Head of caudate nucleus (tissue), 42 donors: ENCODE measurements around the gene ZIC1.

Experiments used
- DNase-seq, 42 donors: peaks; one replicate each; pipeline versions ENCODE4 v3.0.0 to v3.0.0-alpha.2; 2020 to 2021; ENCODE audit warnings: mixed read lengths in 7 of 42
- intact Hi-C: fragments of 100-400 bp; cut with DNase I; formaldehyde crosslinking; loops from one replicate; pipeline ENCODE4 v1.15.0; 2022

Gene ZIC1

DNA sequence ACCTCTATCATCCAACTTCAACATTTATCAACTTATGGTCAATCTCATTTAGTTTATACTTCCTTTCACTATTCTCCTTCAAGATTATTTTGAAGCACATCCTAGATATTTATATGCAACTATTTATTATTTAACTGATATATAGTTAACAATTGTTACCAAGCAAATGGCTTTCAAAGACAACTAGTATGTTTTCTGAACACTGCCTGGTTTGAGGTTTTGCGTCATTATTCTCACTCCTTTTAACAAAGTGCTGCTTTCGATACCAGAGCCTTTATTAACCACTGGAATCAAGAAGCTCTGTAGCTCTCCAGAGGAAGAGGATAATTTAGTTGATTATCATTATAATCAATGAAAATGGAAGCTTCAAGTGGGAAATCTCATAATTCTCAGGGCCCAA lies 19.6 kb downstream of the ZIC1 start:
- no peak for DNase-seq
- intact Hi-C loops = no loop called here

DNA sequence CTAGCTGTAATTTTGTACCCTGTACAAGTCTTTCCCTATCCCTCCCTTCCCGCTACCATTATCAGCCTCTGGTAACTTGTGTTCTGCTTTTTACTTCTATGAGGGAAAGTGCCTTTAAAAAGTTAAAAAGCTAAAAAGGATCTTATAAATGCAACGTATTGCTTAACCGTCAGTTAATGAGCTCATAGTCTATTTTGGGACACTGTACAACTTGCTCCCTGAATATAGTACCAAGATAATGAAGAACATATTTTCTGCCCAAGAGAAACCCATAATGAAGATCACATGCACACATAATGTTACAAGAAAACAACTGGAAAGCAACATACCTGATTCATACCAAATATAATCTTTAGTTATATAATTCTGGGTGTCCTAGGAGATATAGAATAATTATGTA lies 22.6 kb downstream of the ZIC1 start:
- DNase-seq = no peak
- intact Hi-C loops = no loop called here

GRCh38 chr3:147447224-147447623 lies 38.1 kb downstream of the ZIC1 start:
- DNase-seq = no peak
- intact Hi-C loops = no loop called here

- DNase-seq = no peak
These were observed 40.5 kb downstream of the ZIC1 start for GRCh38 chr3:147449669-147450068.

GRCh38 chr3:147458995-147459704 lies 50.0 kb downstream of the ZIC1 start:
- DNase-seq = no peak
- intact Hi-C loops = no loop called here

More at GRCh38 chr3:147449669-147450068, 40.5 kb downstream of the ZIC1 start:
- intact Hi-C loops = no loop called here

DNA sequence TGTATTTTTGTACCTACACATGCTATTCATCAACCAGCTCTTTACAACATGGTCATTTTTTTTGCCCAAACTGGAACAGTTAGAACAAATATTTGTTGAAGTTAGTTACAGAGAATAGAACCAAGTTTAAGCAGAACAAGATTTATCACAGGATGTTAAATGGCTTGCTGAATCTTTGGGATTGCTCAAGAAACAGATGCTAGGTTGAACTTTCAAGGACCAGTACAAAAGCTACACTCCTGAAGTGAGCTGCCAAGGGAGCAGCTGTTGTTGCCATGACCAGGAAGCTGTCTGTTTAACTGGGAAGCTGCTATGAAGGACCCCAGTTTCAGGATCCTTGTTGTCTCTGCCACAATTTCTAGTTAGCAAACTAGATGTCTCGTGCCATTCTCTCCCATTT lies 53.7 kb downstream of the ZIC1 start:
- intact Hi-C loops = no loop called here
- DNase-seq = no peak
